CD4-positive, alpha-beta T cell treated with Interleukin-10 for 1 hour (primary cell): Measurements from ENCODE around the gene MPC2.

Source experiments
- DNase-seq: peaks from one replicate; pipeline ENCODE4 v3.0.0-alpha.2; 2020

Gene MPC2

DNA sequence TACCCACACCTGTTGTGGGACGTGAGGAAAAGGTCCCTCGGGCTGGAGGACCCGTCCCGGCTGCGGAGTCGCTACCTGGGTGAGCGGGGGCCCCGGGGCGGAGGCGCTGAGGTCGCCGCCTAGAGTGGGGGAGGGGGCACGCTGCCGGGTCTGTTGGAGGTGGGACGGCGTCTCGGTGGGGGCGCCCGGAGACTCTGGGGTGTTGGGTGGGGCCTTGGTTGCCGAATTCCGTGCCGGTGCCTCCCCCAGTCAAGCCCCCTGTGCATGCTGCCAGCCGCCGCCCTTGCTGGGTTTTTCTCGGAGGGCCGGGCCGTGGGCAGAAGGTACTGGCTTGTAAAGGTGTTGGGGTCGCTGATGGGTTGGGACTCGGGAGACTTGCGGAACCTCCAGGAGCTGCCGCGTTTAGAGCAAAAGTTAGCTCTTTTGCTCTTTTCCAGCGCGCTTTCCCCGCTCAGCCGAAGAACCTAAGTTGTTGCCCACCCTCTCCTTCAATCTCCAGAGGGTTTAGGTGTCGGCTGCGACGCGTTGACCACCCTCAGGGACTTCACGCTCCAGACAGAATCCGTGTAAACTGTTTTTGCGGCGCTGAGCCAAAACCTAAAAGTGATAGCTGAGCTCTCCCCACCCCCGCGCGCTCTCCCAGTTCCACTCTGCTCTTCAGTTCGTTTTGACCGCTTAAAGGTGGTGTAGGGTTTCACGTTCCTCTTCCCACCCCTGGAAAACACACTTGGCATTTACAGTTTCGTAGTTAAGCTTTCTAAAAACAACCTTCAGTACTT, at the start of gene MPC2:
Gene MPC2, minus strand, starts transcription at position 143 of the 779 bp plus-strand sequence. CDS start 1,231 bp downstream, outside the sequence.
- DNase-seq, result peak; percentile 67

GRCh38 chr1:167984886-167985489, 48.1 kb upstream of the MPC2 start:
- peak; percentile 7 for DNase-seq

GRCh38 chr1:167983797-167984420, 47.0 kb upstream of the MPC2 start:
- no peak for DNase-seq

DNA sequence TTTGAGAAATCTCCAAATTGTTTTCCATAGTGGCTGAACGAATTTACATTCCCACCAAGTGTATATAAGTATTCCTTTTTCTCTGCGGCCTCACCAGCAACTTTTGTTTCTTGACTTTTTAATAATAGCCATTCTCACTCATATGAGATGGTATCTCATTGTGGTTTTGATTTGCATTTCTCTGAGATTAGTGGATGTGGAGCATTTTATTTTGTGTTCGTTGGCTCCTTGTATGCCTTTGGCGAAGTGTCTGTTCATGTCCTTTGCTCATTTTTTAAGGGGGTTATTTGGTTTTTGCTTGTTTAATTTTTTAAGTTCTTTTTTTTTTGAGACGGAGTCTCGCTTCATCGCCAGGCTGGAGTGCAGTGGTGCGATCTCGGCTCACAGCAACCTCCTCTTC, 45.1 kb upstream of the MPC2 start:
- no peak for DNase-seq

DNA sequence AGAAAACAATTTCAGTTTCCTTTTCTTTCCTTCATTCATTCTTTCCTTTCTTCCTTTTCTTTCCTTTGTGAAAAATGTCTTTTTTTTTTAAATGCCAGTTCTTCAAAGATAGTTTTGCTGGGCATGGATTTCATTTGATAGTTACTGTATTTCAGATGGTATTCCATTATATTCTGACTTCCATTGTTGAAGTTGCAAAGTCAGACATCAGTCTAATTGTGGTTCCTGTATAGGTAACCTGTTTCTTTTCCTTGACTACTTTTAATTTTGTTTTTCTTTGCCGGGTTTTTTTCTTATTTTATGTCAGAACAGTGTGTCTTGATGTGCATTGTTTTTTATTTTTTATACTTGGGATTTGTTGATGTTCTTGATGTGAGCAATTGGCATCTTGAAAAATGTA, 40.4 kb upstream of the MPC2 start:
- no peak for DNase-seq

- no peak for DNase-seq
Measured at GRCh38 chr1:167974698-167975097, 37.8 kb upstream of the MPC2 start.

GRCh38 chr1:167973832-167974231, 37.0 kb upstream of the MPC2 start:
- no peak for DNase-seq

GRCh38 chr1:167968569-167968968, 31.7 kb upstream of the MPC2 start:
- DNase-seq, result no peak

GRCh38 chr1:167966050-167966449, 29.2 kb upstream of the MPC2 start:
- DNase-seq, result no peak

GRCh38 chr1:167964646-167965045, 27.8 kb upstream of the MPC2 start:
- no peak for DNase-seq

- no peak for DNase-seq
Measured at GRCh38 chr1:167957710-167958109, 20.8 kb upstream of the MPC2 start.

DNA sequence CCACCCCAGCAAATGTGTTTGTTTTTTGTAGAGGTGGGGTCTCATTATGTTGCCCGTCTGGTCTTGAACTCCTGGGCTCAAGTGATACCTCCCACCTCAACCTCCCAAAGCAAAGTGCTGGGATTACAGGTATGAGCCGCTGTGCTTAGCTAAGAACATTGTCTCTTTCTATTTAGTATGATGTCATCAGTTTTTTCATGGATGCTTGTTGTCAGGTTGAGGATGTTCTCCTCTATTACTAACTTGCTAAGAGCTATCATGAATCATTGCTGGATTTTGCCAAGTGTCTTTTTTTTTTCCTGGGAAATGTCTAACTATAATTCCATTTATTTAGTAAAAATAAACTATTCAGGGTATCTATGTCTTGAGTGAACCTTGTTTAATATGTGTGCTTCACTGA, 19.0 kb upstream of the MPC2 start:
- DNase-seq, result no peak

- no peak for DNase-seq
Measured at GRCh38 chr1:167950569-167950968, 13.7 kb upstream of the MPC2 start.

DNA sequence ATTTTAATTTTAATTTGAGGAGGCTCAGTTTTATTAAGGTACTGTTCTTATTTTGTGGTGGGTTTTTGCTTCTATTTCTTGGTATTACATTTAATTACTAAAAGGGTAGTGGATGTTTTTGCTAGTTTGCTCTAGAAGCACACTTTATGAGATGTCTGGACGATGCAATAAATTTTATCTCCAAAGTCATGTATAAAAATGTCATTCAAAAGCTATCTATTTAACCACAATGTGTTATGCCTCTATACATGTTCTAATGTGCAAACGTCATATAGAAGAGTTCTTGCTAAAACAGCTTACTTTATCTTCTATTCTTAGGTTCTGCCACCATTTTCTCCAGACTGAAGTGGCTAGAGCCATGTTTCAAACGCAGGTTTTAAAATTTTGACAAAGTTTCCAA, 12.9 kb upstream of the MPC2 start:
- DNase-seq, result no peak

- DNase-seq, result no peak
Measured at GRCh38 chr1:167947733-167948132, 10.9 kb upstream of the MPC2 start.

- DNase-seq, result no peak
Measured at GRCh38 chr1:167943541-167943940, 6.7 kb upstream of the MPC2 start.

DNA sequence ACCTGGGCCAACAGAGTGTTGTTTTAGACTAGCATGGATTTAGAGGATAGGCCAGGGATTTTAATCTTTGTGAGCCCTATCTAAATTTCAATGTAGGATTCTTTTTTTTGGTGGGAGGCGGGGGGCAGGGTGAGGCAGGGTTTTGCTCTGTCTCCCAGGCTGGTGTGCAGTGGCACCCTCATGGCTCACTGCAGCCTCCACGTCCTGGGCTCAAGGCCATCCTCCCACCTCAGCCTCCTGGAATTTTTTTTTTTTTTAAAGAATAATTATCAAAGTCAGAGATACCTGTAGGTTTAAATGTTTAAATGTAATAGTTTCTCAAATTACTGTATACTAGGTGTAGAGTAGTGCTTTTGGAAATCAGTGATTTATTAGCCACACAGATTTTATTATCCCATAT, 3.4 kb upstream of the MPC2 start:
- DNase-seq, result no peak

DNA sequence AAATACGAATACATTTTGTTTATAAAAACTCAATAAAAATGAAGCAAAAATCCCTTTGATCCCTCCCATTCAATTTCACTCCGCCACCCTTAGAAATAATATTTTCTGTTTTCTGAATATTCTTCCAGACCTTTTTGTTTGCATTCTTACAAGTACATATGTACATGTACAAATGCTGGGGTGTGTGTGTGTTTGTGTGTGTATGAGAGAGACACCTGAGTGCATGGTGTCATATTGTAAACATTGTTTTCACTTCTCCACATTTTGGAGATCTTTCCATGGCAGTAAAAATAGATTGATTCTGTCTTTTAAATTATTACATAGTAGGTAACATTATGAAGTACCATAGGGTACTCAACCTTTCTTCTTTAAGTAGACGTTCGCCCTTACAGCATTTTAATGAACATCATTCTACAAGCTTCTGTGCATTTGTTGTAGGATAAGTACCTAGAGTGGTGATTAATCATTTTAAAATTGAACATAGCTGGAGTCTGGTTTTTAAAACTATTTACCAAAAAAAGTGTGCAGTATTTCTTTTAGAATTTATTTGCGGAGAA, 1.3 kb upstream of the MPC2 start:
- DNase-seq, result no peak

GRCh38 chr1:167937709-167938010, 788 bp upstream of the MPC2 start:
- DNase-seq, result no peak

- peak; percentile 99 for DNase-seq
Measured at GRCh38 chr1:167936068-167936929, 573 bp downstream of the MPC2 start, which contains the start of gene DCAF6. Gene DCAF6 (plus strand): TSS chr1:167936683. CDS start chr1:167936912, 229 bp downstream.

GRCh38 chr1:167935216-167936067, 1.4 kb downstream of the MPC2 start:
- peak; percentile 48 for DNase-seq
